HCT116 (cell line): ENCODE data around the gene LRRK2. TPM values are rescaled to one million over a fixed set of nuclear protein-coding genes. Genes with fewer than 3 reads are reported as not detected.

Source experiments
- ATAC-seq: fragments of 200-7000 bp; cut with Tn5 transposase; 2 replicates; pipeline ENCODE4 v1.9.1; 2020; ENCODE audit warnings: mild to moderate bottlenecking, moderate library complexity
- BruUV-seq: library from RNA; stranded (reverse); fragments of 400-500 nt; replicated peaks from 2 replicates; lab custom pipeline; 2021; lab: Mats Ljungman, UMichigan
- CTCF ChIA-PET: fragments of 300-600 bp; sonication (Branson Sonifier 250); formaldehyde crosslinking; loops from one replicate; lab custom pipeline; 2021; ENCODE audit warnings: antibody characterized with exemption; lab: Charles Lee
- POLR2A ChIA-PET: fragments of 300-600, 350-600 bp; sonication (Branson Sonifier 250); formaldehyde crosslinking; loops from one replicate; lab custom pipeline; 2021; ENCODE audit warnings: antibody characterized with exemption; lab: Charles Lee
- RAD21 ChIA-PET, 2 experiments: fragments of 300-600 bp; sonication (Branson Sonifier 250); formaldehyde crosslinking; loops; one replicate each; lab custom pipeline; 2023; ENCODE audit warnings: low total read pairs in 2 of 2; ENCODE audit not compliant: uncharacterized antibody in 2 of 2, unreplicated experiment in 2 of 2, low non-redundant PET in 1 of 2; lab: Charles Lee
- DNase-seq: peaks from one replicate; pipeline ENCODE4 v3.0.0-alpha.2; 2010; ENCODE audit warnings: low read depth, low spot score
- H2AFZ ChIP-seq: fragments of 200-600 bp; shearing (Covaris generic), sonication (generic); 2 replicates; pipeline ENCODE4 v1.6.1; 2017; ENCODE audit warnings: low read depth, mixed run types, mixed read lengths, antibody characterized with exemption, low read length; ENCODE audit not compliant: poor library complexity, severe bottlenecking
- H3K27ac ChIP-seq: 2 replicates; pipeline ENCODE4 v1.5.1; 2012; ENCODE audit warnings: low read depth, low read length
- H3K27me3 ChIP-seq: fragments of 200-600 bp; sonication (generic); 2 replicates; pipeline ENCODE4 v1.6.1; 2016; ENCODE audit warnings: mixed run types, low read length, mixed read lengths; ENCODE audit not compliant: insufficient read depth
- H3K36me3 ChIP-seq, 2 experiments: fragments of 200-500 bp in 1 of 2; fragments of 200-600 bp in 1 of 2; sonication (Bioruptor generic) in 1 of 2; sonication (generic) in 1 of 2; 2 replicates each; pipeline versions ENCODE4 v1.5.1 to v1.6.1; 2014 to 2016; ENCODE audit warnings: low read length in 2 of 2, inconsistent platforms in 1 of 2, mixed read lengths in 1 of 2, mixed run types in 1 of 2; ENCODE audit not compliant: insufficient read depth in 2 of 2, control insufficient read depth in 1 of 2
- H3K4me1 ChIP-seq, 2 experiments: fragments of 200-600 bp in 1 of 2; sonication (generic) in 1 of 2; 2 replicates each; pipeline versions ENCODE4 v1.5.1 to v1.6.1; 2012 to 2017; ENCODE audit warnings: low read length in 2 of 2, inconsistent platforms in 1 of 2, mild to moderate bottlenecking in 1 of 2, mixed read lengths in 1 of 2, mixed run types in 1 of 2, moderate library complexity in 1 of 2; ENCODE audit not compliant: insufficient read depth in 2 of 2, control insufficient read depth in 1 of 2
- H3K4me2 ChIP-seq: fragments of 200-600 bp; sonication (generic); 2 replicates; pipeline ENCODE4 v1.6.1; 2017; ENCODE audit warnings: mixed run types, low read length, mixed read lengths
- H3K4me3 ChIP-seq, 2 experiments: fragments of 200-600 bp in 1 of 2; sonication (generic) in 1 of 2; replicated peaks in 1 of 2; 2 replicates each; pipeline ENCODE4 v1.5.1; 2011 to 2016; ENCODE audit warnings: low read length in 2 of 2, control low read depth in 1 of 2, low read depth in 1 of 2, mild to moderate bottlenecking in 1 of 2, mixed read lengths in 1 of 2, mixed run types in 1 of 2
- H3K79me2 ChIP-seq: fragments of 200-600 bp; sonication (generic); 2 replicates; pipeline ENCODE4 v1.6.1; 2017; ENCODE audit warnings: mild to moderate bottlenecking, mixed run types, low read length, moderate library complexity, mixed read lengths; ENCODE audit not compliant: insufficient read depth
- H3K9ac ChIP-seq: fragments of 200-600 bp; sonication (generic); 2 replicates; pipeline ENCODE4 v1.6.1; 2016; ENCODE audit warnings: low read length, mixed read lengths
- H3K9me2 ChIP-seq: fragments of 200-600 bp; sonication (generic), shearing (Covaris generic); 2 replicates; pipeline ENCODE4 v1.6.1; 2017; ENCODE audit warnings: mixed run types, mild to moderate bottlenecking, moderate library complexity; ENCODE audit not compliant: insufficient read depth
- H3K9me3 ChIP-seq, 2 experiments: fragments of 200-500 bp in 1 of 2; fragments of 200-600 bp in 1 of 2; sonication (Bioruptor generic) in 1 of 2; sonication (generic) in 1 of 2; 2 replicates each; pipeline ENCODE4 v1.6.1; 2014 to 2017; ENCODE audit warnings: low read length in 2 of 2, mixed read lengths in 2 of 2, inconsistent platforms in 1 of 2, low read depth in 1 of 2, mild to moderate bottlenecking in 1 of 2, mixed run types in 1 of 2, moderate library complexity in 1 of 2; ENCODE audit not compliant: control insufficient read depth in 1 of 2, insufficient read depth in 1 of 2
- H4K20me1 ChIP-seq: fragments of 200-600 bp; sonication (generic), shearing (Covaris generic); 2 replicates; pipeline ENCODE4 v1.6.1; 2017; ENCODE audit warnings: mixed run types, mild to moderate bottlenecking, moderate library complexity; ENCODE audit not compliant: insufficient read depth
- CBX3 ChIP-seq: IDR thresholded peaks from 2 replicates; pipeline ENCODE4 v1.6.1; 2012; ENCODE audit warnings: low read depth
- CEBPB ChIP-seq: IDR thresholded peaks from 2 replicates; pipeline ENCODE4 v1.6.1; 2012; ENCODE audit warnings: low read depth
- POLR2A ChIP-seq: IDR thresholded peaks from 2 replicates; pipeline ENCODE4 v1.7.0; 2011; ENCODE audit warnings: borderline replicate concordance; ENCODE audit not compliant: insufficient read depth, insufficient read length; ENCODE audit errors: extremely low read depth
- POLR2AphosphoS5 ChIP-seq: IDR thresholded peaks from 2 replicates; pipeline ENCODE4 v1.6.1; 2011; ENCODE audit warnings: mild to moderate bottlenecking, low read depth, low read length, moderate library complexity
- RAD21 ChIP-seq: IDR thresholded peaks from 2 replicates; pipeline ENCODE4 v1.6.1; 2012; ENCODE audit warnings: low read depth, mild to moderate bottlenecking
- REST ChIP-seq: IDR thresholded peaks from 2 replicates; pipeline ENCODE4 v1.6.1; 2012; ENCODE audit warnings: low read depth
- SIN3A ChIP-seq: IDR thresholded peaks from 2 replicates; pipeline ENCODE4 v1.6.1; 2012; ENCODE audit warnings: low read depth
- SP1 ChIP-seq: IDR thresholded peaks from 2 replicates; pipeline ENCODE4 v1.6.1; 2012; ENCODE audit warnings: low read depth
- TCF7L2 ChIP-seq: IDR thresholded peaks from 2 replicates; pipeline ENCODE4 v1.7.0; 2011; ENCODE audit warnings: borderline replicate concordance, inconsistent platforms; ENCODE audit not compliant: insufficient read depth, insufficient read length; ENCODE audit errors: extremely low read depth
- ZNF274 ChIP-seq: fragments of 200-500 bp; sonication (Bioruptor generic); IDR thresholded peaks from 2 replicates; pipeline ENCODE4 v1.6.1; 2014; ENCODE audit warnings: mild to moderate bottlenecking, low read depth, low read length, inconsistent platforms
- intact Hi-C: fragments of 100-400 bp; cut with micrococcal nuclease; formaldehyde crosslinking; loops from 2 replicates; pipeline ENCODE4 v1.10.0; 2022
- total RNA-seq: library from RNA; stranded (reverse); gene quantifications from one replicate; pipeline ENCODE4 v1.2.1, GENCODE V29; 2021; ENCODE audit not compliant: unreplicated experiment
- TF ChIP-seq, protein P1 (sequence below), 3 experiments: fragments of 200-600 bp in 1 of 3; sonication (generic) in 1 of 3; IDR thresholded peaks in 2 of 3; conservative IDR thresholded peaks in 1 of 3; 2 replicates each; pipeline ENCODE4 v1.5.1; 2012 to 2017; ENCODE audit warnings: low read depth in 2 of 3, low read length in 2 of 3, antibody characterized with exemption in 1 of 3, borderline replicate concordance in 1 of 3, control low read depth in 1 of 3, mild to moderate bottlenecking in 1 of 3, mixed read lengths in 1 of 3, mixed run types in 1 of 3, moderate library complexity in 1 of 3; ENCODE audit not compliant: insufficient read depth in 1 of 3
- TF ChIP-seq, protein P2 (sequence below): IDR thresholded peaks from 2 replicates; pipeline ENCODE4 v1.6.1; 2011; ENCODE audit warnings: mild to moderate bottlenecking, low read length, moderate library complexity; ENCODE audit not compliant: insufficient replicate concordance; ENCODE audit errors: extremely low read depth

The LRRK2 gene
- total RNA-seq, 1 experiment from 2014 or later = 0.20 TPM

DNA sequence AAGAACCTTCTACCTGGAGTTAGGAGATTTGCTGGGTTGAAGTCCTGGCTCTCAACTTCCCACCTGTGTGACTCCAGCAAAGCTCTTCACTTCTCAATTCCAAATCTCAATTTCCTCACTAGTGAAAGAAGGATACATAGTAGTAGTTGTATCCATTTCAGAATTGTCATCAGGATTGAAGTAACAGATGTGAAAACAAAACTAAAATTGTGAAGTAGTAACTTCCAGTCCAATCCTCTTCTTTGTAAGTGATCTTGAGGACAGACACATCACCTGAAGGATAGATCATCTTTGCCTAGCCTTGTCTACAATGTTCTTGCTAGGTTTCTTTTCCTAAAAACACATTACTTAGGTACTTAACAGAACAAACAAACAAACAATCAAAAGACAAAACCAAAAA lies 1.2 kb upstream of the LRRK2 start:
- H3K9ac ChIP-seq = no peak overlapping the region
- H3K4me2 ChIP-seq = no peak overlapping the region
- no peaks in the 10 kb centered on the region for H3K4me1 ChIP-seq
- DNase-seq = no peak
- H3K36me3 ChIP-seq = no peaks in the 10 kb centered on the region
- BruUV-seq = no TSS peak
- H3K27ac ChIP-seq = no peak overlapping the region
- ATAC-seq = no peak
- H3K9me3 ChIP-seq = no peaks in the 10 kb centered on the region
- RAD21 ChIA-PET = no interaction called here
- no peak overlapping the region for H2AFZ ChIP-seq
- no peaks in the 10 kb centered on the region for H3K79me2 ChIP-seq
- TF ChIP-seq CBX3 (no peak), POLR2AphosphoS5 (no peak), POLR2A (no peak), ZNF274 (no peak), SP1 (no peak), TCF7L2 (no peak), CEBPB (no peak), RAD21 (no peak), REST (no peak), SIN3A (no peak)
- TF ChIP-seq, protein P1, sequence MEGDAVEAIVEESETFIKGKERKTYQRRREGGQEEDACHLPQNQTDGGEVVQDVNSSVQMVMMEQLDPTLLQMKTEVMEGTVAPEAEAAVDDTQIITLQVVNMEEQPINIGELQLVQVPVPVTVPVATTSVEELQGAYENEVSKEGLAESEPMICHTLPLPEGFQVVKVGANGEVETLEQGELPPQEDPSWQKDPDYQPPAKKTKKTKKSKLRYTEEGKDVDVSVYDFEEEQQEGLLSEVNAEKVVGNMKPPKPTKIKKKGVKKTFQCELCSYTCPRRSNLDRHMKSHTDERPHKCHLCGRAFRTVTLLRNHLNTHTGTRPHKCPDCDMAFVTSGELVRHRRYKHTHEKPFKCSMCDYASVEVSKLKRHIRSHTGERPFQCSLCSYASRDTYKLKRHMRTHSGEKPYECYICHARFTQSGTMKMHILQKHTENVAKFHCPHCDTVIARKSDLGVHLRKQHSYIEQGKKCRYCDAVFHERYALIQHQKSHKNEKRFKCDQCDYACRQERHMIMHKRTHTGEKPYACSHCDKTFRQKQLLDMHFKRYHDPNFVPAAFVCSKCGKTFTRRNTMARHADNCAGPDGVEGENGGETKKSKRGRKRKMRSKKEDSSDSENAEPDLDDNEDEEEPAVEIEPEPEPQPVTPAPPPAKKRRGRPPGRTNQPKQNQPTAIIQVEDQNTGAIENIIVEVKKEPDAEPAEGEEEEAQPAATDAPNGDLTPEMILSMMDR (IDR thresholded peaks at IDR 0.05 in 2 of 3, conservative IDR thresholded peaks at IDR 0.05 in 1 of 3; ENCODE audit: borderline replicate concordance in 1 of 3, insufficient read depth in 1 of 3, low read depth in 2 of 3, low read length in 2 of 3) = no peak
- TF ChIP-seq, protein P2, sequence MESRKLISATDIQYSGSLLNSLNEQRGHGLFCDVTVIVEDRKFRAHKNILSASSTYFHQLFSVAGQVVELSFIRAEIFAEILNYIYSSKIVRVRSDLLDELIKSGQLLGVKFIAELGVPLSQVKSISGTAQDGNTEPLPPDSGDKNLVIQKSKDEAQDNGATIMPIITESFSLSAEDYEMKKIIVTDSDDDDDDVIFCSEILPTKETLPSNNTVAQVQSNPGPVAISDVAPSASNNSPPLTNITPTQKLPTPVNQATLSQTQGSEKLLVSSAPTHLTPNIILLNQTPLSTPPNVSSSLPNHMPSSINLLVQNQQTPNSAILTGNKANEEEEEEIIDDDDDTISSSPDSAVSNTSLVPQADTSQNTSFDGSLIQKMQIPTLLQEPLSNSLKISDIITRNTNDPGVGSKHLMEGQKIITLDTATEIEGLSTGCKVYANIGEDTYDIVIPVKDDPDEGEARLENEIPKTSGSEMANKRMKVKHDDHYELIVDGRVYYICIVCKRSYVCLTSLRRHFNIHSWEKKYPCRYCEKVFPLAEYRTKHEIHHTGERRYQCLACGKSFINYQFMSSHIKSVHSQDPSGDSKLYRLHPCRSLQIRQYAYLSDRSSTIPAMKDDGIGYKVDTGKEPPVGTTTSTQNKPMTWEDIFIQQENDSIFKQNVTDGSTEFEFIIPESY = no peak
- intact Hi-C loops = no loop called here
- H3K4me3 ChIP-seq = no peak overlapping the region
- H3K27me3 ChIP-seq = no peaks in the 10 kb centered on the region
- no peaks in the 10 kb centered on the region for H3K9me2 ChIP-seq
- H4K20me1 ChIP-seq = no peaks in the 10 kb centered on the region
- POLR2A ChIA-PET = no interaction called here
- CTCF ChIA-PET = no interaction called here
